K562 (cell line): ENCODE measurements around the gene FGGY.

ENCODE experiments used
- CHD1 ChIP-seq: fragments of 200-600 bp; sonication (generic); IDR thresholded peaks from one replicate; pipeline ENCODE4 v1.6.1; 2012; ENCODE audit warnings: mild to moderate bottlenecking, moderate library complexity, low read length, inconsistent platforms
- E2F1 ChIP-seq: sonication (generic); formaldehyde crosslinking; IDR thresholded peaks from 2 replicates; pipeline ENCODE4 v1.8.1; 2023; ENCODE audit warnings: mild to moderate bottlenecking, missing genetic modification reagents, moderate library complexity
- HMGN3 ChIP-seq: IDR thresholded peaks from 2 replicates; pipeline ENCODE4 v1.6.1; 2011; ENCODE audit warnings: borderline replicate concordance, low read depth, mild to moderate bottlenecking, mixed read lengths, low read length; ENCODE audit not compliant: insufficient read length; ENCODE audit errors: extremely low read depth
- JUNB ChIP-seq: fragments of 450-650 bp; formaldehyde crosslinking; conservative IDR thresholded peaks from 2 replicates; pipeline ENCODE4 v1.4.0; 2020; ENCODE audit warnings: mild to moderate bottlenecking
- PML ChIP-seq: IDR thresholded peaks from 2 replicates; pipeline ENCODE4 v1.6.1; 2012; ENCODE audit warnings: low read length, inconsistent platforms
- RAD51 ChIP-seq: fragments of 450-650 bp; IDR thresholded peaks from 2 replicates; pipeline ENCODE4 v1.7.1; 2016; ENCODE audit warnings: low read depth, mild to moderate bottlenecking, borderline replicate concordance
- SIN3A ChIP-seq, 2 experiments: fragments of 150-350 bp in 1 of 2; IDR thresholded peaks; 2 replicates each; pipeline ENCODE4 v1.6.1; 2011 to 2016; ENCODE audit warnings: borderline replicate concordance in 2 of 2, low read depth in 2 of 2, low read length in 2 of 2, mild to moderate bottlenecking in 2 of 2, moderate library complexity in 2 of 2; ENCODE audit not compliant: control insufficient read depth in 1 of 2
- TBP ChIP-seq: optimal IDR thresholded peaks from 2 replicates; pipeline ENCODE3; 2011; ENCODE audit warnings: low read depth, low read length, improper control_type of control experiment
- TCF7L2 ChIP-seq: fragments of 150-350 bp; IDR thresholded peaks from 2 replicates; pipeline ENCODE4 v1.6.1; 2016; ENCODE audit warnings: low read depth, mild to moderate bottlenecking, low read length, moderate library complexity
- TFAP4 ChIP-seq: sonication (generic); formaldehyde crosslinking; IDR thresholded peaks from 2 replicates; pipeline ENCODE4 v1.8.0; 2022; ENCODE audit warnings: missing genetic modification reagents, mild to moderate bottlenecking, moderate library complexity, borderline replicate concordance
- ZKSCAN1 ChIP-seq: fragments of 150-350 bp; IDR thresholded peaks from 2 replicates; pipeline ENCODE4 v1.6.1; 2016; ENCODE audit warnings: low read depth, low read length
- ZNF407 ChIP-seq: fragments of 450-650 bp; IDR thresholded peaks from 2 replicates; pipeline ENCODE4 v1.6.1; 2016; ENCODE audit warnings: low read depth

- TF ChIP-seq ZKSCAN1 (no peak), TCF7L2 (no peak), SIN3A (IDR thresholded peaks at IDR 0.05; ENCODE audit: borderline replicate concordance in 2 of 2, control insufficient read depth in 1 of 2, low read depth in 2 of 2, low read length in 2 of 2) (no peak), TFAP4 (CRISPR knock-in tag) (no peak), JUNB (CRISPR knock-in tag) (no peak), CHD1 (no peak), TBP (no peak), RAD51 (no peak), E2F1 (CRISPR knock-in tag) (no peak), HMGN3 (no peak), PML (no peak), ZNF407 (no peak)
These were observed 126.2 kb downstream of the FGGY start for GRCh38 chr1:59422921-59423575.
